B cell (primary cell): Measurements from ENCODE around the gene IL36A. TPM values are rescaled to one million over a fixed set of nuclear protein-coding genes. Genes with fewer than 3 reads are reported as not detected.

ENCODE experiments used
- ATAC-seq: fragments of 200-7000 bp; cut with Tn5 transposase; one replicate; pipeline ENCODE4 v1.10.0; 2021; ENCODE audit warnings: low read depth, mild to moderate bottlenecking, moderate number of reproducible peaks, moderate library complexity
- CTCF ChIA-PET: fragments of 350-600 bp; sonication (Branson Sonifier 250); formaldehyde crosslinking; loops from one replicate; lab custom pipeline; 2021; ENCODE audit warnings: antibody characterized with exemption, inconsistent platforms; lab: Charles Lee
- POLR2A ChIA-PET: fragments of 350-600 bp; sonication (Branson Sonifier 250); formaldehyde crosslinking; loops from one replicate; lab custom pipeline; 2021; ENCODE audit warnings: antibody characterized with exemption; lab: Charles Lee
- DNase-seq: peaks from one replicate; pipeline ENCODE4 v3.0.0; 2013
- H2AFZ ChIP-seq: 2 replicates; pipeline ENCODE4 v1.6.1; 2012; ENCODE audit warnings: mild to moderate bottlenecking, low read depth, low read length; ENCODE audit not compliant: insufficient read depth, poor library complexity, severe bottlenecking
- H3K27ac ChIP-seq, 2 donors: 1 replicate in 1 of 2; 2 replicates in 1 of 2; pipeline ENCODE4 v1.5.1; 2012 to 2013; ENCODE audit warnings: low read length in 2 of 2, mild to moderate bottlenecking in 2 of 2, moderate library complexity in 1 of 2
- H3K27me3 ChIP-seq, 4 experiments: fragments of 200-600 bp in 1 of 4; sonication (generic) in 1 of 4; replicated peaks in 1 of 4; 1 replicate in 2 of 4; 2 replicates in 2 of 4; pipeline versions ENCODE4 v1.6.1 to v1.7.0; 2013 to 2016; ENCODE audit warnings: low read length in 3 of 4, mild to moderate bottlenecking in 2 of 4, mixed read lengths in 1 of 4, moderate library complexity in 1 of 4; ENCODE audit not compliant: insufficient read depth in 4 of 4, control insufficient read depth in 3 of 4; ENCODE audit errors: control extremely low read depth in 1 of 4
- H3K36me3 ChIP-seq, 2 experiments: replicated peaks in 1 of 2; 1 replicate in 1 of 2; 2 replicates in 1 of 2; pipeline versions ENCODE4 v1.6.1 to v1.7.1; 2013; ENCODE audit warnings: low read length in 1 of 2; ENCODE audit not compliant: insufficient read depth in 2 of 2, control insufficient read depth in 1 of 2; ENCODE audit errors: control extremely low read depth in 1 of 2, extremely low read depth in 1 of 2
- H3K4me1 ChIP-seq, 2 donors: fragments of 200-600 bp in 1 of 2; sonication (generic) in 1 of 2; 1 replicate in 1 of 2; 2 replicates in 1 of 2; pipeline versions ENCODE4 v1.5.1 to v1.6.1; 2013 to 2017; ENCODE audit warnings: low read length in 2 of 2; ENCODE audit not compliant: control insufficient read depth in 2 of 2, insufficient read depth in 2 of 2
- H3K4me2 ChIP-seq: replicated peaks from 2 replicates; pipeline ENCODE3; 2012; ENCODE audit warnings: mild to moderate bottlenecking, low read depth, low read length; ENCODE audit not compliant: poor library complexity, severe bottlenecking
- H3K4me3 ChIP-seq, 5 experiments: fragments of 200-600 bp in 1 of 5; sonication (generic) in 1 of 5; 1 replicate in 3 of 5; 2 replicates in 2 of 5; pipeline versions ENCODE4 v1.5.1 to v1.7.0; 2011 to 2016; ENCODE audit warnings: low read length in 4 of 5, mild to moderate bottlenecking in 4 of 5, low read depth in 2 of 5, control low read depth in 1 of 5, moderate library complexity in 1 of 5; ENCODE audit not compliant: insufficient read depth in 1 of 5; ENCODE audit errors: control extremely low read depth in 1 of 5, extremely low read depth in 1 of 5
- H3K79me2 ChIP-seq: fragments of 200-600 bp; sonication (generic); one replicate; pipeline ENCODE4 v1.6.0; 2016; ENCODE audit warnings: low read length; ENCODE audit not compliant: control insufficient read depth, insufficient read depth
- H3K9ac ChIP-seq: fragments of 200-600 bp; sonication (generic); 2 replicates; pipeline ENCODE4 v1.6.1; 2017; ENCODE audit warnings: mild to moderate bottlenecking, low read length, moderate library complexity
- H3K9me3 ChIP-seq, 3 donors: one replicate each; pipeline versions ENCODE4 v1.6.1 to v1.7.1; 2013; ENCODE audit warnings: low read length in 2 of 3; ENCODE audit not compliant: control insufficient read depth in 2 of 3, insufficient read depth in 1 of 3; ENCODE audit errors: control extremely low read depth in 1 of 3
- H4K20me1 ChIP-seq: 2 replicates; pipeline ENCODE4 v1.6.0; 2012; ENCODE audit warnings: mild to moderate bottlenecking, low read length; ENCODE audit not compliant: insufficient read depth, control insufficient read depth, poor library complexity, severe bottlenecking
- H3K27ac Mint-ChIP-seq: one replicate; pipeline ENCODE4 v1.8.0; 2021; ENCODE audit warnings: mixed read lengths
- H3K27me3 Mint-ChIP-seq: one replicate; pipeline ENCODE4 v1.8.0; 2021; ENCODE audit warnings: mixed read lengths
- H3K4me1 Mint-ChIP-seq: one replicate; pipeline ENCODE4 v1.8.0; 2021; ENCODE audit warnings: mixed read lengths
- H3K4me3 Mint-ChIP-seq: one replicate; pipeline ENCODE4 v1.8.0; 2021; ENCODE audit warnings: mixed read lengths
- H3K9me3 Mint-ChIP-seq: one replicate; pipeline ENCODE4 v1.8.0; 2022; ENCODE audit warnings: mixed read lengths; ENCODE audit not compliant: insufficient read depth
- CTCF ChIP-seq: fragments of 200-600 bp; IDR thresholded peaks from one replicate; pipeline ENCODE4 v1.8.0; 2022; ENCODE audit warnings: antibody characterized with exemption, mild to moderate bottlenecking
- EZH2 ChIP-seq: IDR thresholded peaks from 2 replicates; pipeline ENCODE4 v1.6.1; 2012; ENCODE audit warnings: borderline replicate concordance, low read depth, mild to moderate bottlenecking, moderate library complexity, low read length; ENCODE audit not compliant: insufficient read depth, poor library complexity, severe bottlenecking
- WGBS: methylation state at CpG from one replicate; pipeline ENCODE4 v1.1.5; 2013; ENCODE audit warnings: missing lambda C conversion rate; ENCODE audit not compliant: insufficient coverage; 5-methylcytosine and 5-hydroxymethylcytosine counted together
- intact Hi-C: fragments of 100-400 bp; cut with micrococcal nuclease; formaldehyde crosslinking; loops from one replicate; pipeline ENCODE4 v1.10.0; 2022
- polyA plus RNA-seq: library from polyadenylated mRNA; depleted of rRNA; stranded (reverse); fragments of >200 nt; gene quantifications from 2 replicates; pipeline ENCODE4 v1.2.3, GENCODE V29; 2012
- total RNA-seq, 2 donors: library from RNA; stranded (reverse); fragments of 120-200 nt in 1 of 2; gene quantifications; 1 replicate in 1 of 2; 2 replicates in 1 of 2; pipeline versions ENCODE4 v1.2.3 to v1.2.4, GENCODE V29; 2013 to 2022

IL36A gene
- total and polyA plus RNA-seq, 2 donors (not counting 1 experiment from before 2014, with no cell fraction given): not detected

- H3K36me3 ChIP-seq: no peaks in the 10 kb centered on the region
- WGBS: 42% methylated on average over 4 of the region's 5 CpGs
- peaks cover 42% of the 10 kb centered on the region for H3K27me3 Mint-ChIP-seq
- ATAC-seq (no peak), DNase-seq (no peak)
- H2AFZ ChIP-seq: no peak overlapping the region
- H3K9me3 Mint-ChIP-seq: no peaks in the 10 kb centered on the region
- POLR2A ChIA-PET: no interaction called here
- H3K27me3 ChIP-seq: peaks cover 0 to 4% (median 0%) of the 10 kb centered on the region in 4 experiments
- H3K9me3 ChIP-seq: peaks cover 0 to 2% (median 0%) of the 10 kb centered on the region in 3 donors
- intact Hi-C loops: no loop called here
- no peaks in the 10 kb centered on the region for H4K20me1 ChIP-seq
- H3K27ac Mint-ChIP-seq: no peak overlapping the region
- H3K4me2 ChIP-seq: no peak overlapping the region
- no peak for TF ChIP-seq CTCF
- TF ChIP-seq EZH2: no peak
- H3K4me3 ChIP-seq: no peak overlapping the region
- H3K27ac ChIP-seq: no peak overlapping the region
- H3K4me3 Mint-ChIP-seq: no peak overlapping the region
- H3K9ac ChIP-seq: no peak overlapping the region
- no peaks in the 10 kb centered on the region for H3K4me1 ChIP-seq
- CTCF ChIA-PET: no interaction called here
- no peaks in the 10 kb centered on the region for H3K79me2 ChIP-seq
- H3K4me1 Mint-ChIP-seq: no peaks in the 10 kb centered on the region
These were observed 34.5 kb downstream of the IL36A start for GRCh38 chr2:113039719-113040118.

GRCh38 chr2:113041871-113042270 is 36.6 kb downstream of the IL36A start:
- CTCF ChIA-PET: no interaction called here

More at GRCh38 chr2:113041871-113042270, 36.6 kb downstream of the IL36A start:
- WGBS: 76% methylated on average over 4 of the region's 5 CpGs
- H3K79me2 ChIP-seq: no peaks in the 10 kb centered on the region
- Mint-ChIP-seq H3K4me3 (no peak overlapping the region), H3K9me3 (no peaks in the 10 kb centered on the region), H3K27ac (no peak overlapping the region), H3K27me3 (peaks cover 38% of the 10 kb centered on the region), H3K4me1 (no peaks in the 10 kb centered on the region)
- ATAC-seq (no peak), DNase-seq (no peak)
- H3K27ac ChIP-seq: no peak overlapping the region
- H3K4me2 ChIP-seq: no peak overlapping the region
- H2AFZ ChIP-seq: no peak overlapping the region
- no peaks in the 10 kb centered on the region for H4K20me1 ChIP-seq
- no peaks in the 10 kb centered on the region for H3K4me1 ChIP-seq
- H3K4me3 ChIP-seq: no peak overlapping the region
- H3K27me3 ChIP-seq: peaks cover 0 to 4% (median under 1%) of the 10 kb centered on the region in 4 experiments
- POLR2A ChIA-PET: no interaction called here
- H3K9me3 ChIP-seq: peaks cover 0 to 2% (median 0%) of the 10 kb centered on the region in 3 donors
- H3K36me3 ChIP-seq: no peaks in the 10 kb centered on the region
- intact Hi-C loops: no loop called here
- TF ChIP-seq CTCF: no peak
- TF ChIP-seq EZH2: no peak
- no peak overlapping the region for H3K9ac ChIP-seq
